ENCODE data around the gene PTPRG. TPM values are rescaled to one million over a fixed set of nuclear protein-coding genes. Genes with fewer than 3 reads are reported as not detected.

Gene PTPRG
- total and polyA plus RNA-seq, 2 experiments from 2014 or later = 24.4 to 131 TPM

- H3K27ac Mint-ChIP-seq = no peak overlapping the region
- H3K4me3 Mint-ChIP-seq = no peak overlapping the region
- H3K4me1 ChIP-seq (ENCODE audit: insufficient read depth) = peaks cover 50% of the 10 kb centered on the region
- H3F3A ChIP-seq (replicated peaks; ENCODE audit: low read depth) = no peaks in the 10 kb centered on the region
- no peak for ATAC-seq
- H3K4me3 ChIP-seq = no peak overlapping the region
- no peak for DNase-seq (ENCODE audit: low spot score)
- H3K4me1 Mint-ChIP-seq = peaks cover 56% of the 10 kb centered on the region
- no peak overlapping the region for H2AFZ ChIP-seq
- no peak overlapping the region for H3K27ac ChIP-seq (ENCODE audit: low read depth)
- TF ChIP-seq ZNF462 (CRISPR knock-in tag; IDR thresholded peaks at IDR 0.05) (no peak), EZH2 (IDR thresholded peaks at IDR 0.05; ENCODE audit: low read depth, unreplicated experiment) (no peak), EZH2phosphoT487 (IDR thresholded peaks at IDR 0.05; ENCODE audit: unreplicated experiment) (no peak), NANOG (IDR thresholded peaks at IDR 0.05; ENCODE audit: borderline replicate concordance) (no peak), POLR2AphosphoS5 (IDR thresholded peaks at IDR 0.05; ENCODE audit: low read depth) (no peak), JUNB (IDR thresholded peaks at IDR 0.05; ENCODE audit: unreplicated experiment) (no peak), CREB1 (CRISPR knock-in tag; IDR thresholded peaks at IDR 0.05; ENCODE audit: low read depth) (no peak), ZNF331 (CRISPR knock-in tag; IDR thresholded peaks at IDR 0.05; ENCODE audit: low read depth) (no peak), STAT1 (IDR thresholded peaks at IDR 0.05; ENCODE audit: unreplicated experiment) (no peak), CTCF (conservative IDR thresholded peaks at IDR 0.05; ENCODE audit: low read depth in 2 of 2) (no peak), ZNF114 (CRISPR knock-in tag; IDR thresholded peaks at IDR 0.05) (no peak)
- TF ChIP-seq, protein P1, sequence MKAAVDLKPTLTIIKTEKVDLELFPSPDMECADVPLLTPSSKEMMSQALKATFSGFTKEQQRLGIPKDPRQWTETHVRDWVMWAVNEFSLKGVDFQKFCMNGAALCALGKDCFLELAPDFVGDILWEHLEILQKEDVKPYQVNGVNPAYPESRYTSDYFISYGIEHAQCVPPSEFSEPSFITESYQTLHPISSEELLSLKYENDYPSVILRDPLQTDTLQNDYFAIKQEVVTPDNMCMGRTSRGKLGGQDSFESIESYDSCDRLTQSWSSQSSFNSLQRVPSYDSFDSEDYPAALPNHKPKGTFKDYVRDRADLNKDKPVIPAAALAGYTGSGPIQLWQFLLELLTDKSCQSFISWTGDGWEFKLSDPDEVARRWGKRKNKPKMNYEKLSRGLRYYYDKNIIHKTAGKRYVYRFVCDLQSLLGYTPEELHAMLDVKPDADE (IDR thresholded peaks at IDR 0.05) = no peak
- TF ChIP-seq, protein P2, sequence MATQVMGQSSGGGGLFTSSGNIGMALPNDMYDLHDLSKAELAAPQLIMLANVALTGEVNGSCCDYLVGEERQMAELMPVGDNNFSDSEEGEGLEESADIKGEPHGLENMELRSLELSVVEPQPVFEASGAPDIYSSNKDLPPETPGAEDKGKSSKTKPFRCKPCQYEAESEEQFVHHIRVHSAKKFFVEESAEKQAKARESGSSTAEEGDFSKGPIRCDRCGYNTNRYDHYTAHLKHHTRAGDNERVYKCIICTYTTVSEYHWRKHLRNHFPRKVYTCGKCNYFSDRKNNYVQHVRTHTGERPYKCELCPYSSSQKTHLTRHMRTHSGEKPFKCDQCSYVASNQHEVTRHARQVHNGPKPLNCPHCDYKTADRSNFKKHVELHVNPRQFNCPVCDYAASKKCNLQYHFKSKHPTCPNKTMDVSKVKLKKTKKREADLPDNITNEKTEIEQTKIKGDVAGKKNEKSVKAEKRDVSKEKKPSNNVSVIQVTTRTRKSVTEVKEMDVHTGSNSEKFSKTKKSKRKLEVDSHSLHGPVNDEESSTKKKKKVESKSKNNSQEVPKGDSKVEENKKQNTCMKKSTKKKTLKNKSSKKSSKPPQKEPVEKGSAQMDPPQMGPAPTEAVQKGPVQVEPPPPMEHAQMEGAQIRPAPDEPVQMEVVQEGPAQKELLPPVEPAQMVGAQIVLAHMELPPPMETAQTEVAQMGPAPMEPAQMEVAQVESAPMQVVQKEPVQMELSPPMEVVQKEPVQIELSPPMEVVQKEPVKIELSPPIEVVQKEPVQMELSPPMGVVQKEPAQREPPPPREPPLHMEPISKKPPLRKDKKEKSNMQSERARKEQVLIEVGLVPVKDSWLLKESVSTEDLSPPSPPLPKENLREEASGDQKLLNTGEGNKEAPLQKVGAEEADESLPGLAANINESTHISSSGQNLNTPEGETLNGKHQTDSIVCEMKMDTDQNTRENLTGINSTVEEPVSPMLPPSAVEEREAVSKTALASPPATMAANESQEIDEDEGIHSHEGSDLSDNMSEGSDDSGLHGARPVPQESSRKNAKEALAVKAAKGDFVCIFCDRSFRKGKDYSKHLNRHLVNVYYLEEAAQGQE (IDR thresholded peaks at IDR 0.05; ENCODE audit: unreplicated experiment) = no peak
- H3K36me3 Mint-ChIP-seq (ENCODE audit: low read depth) = no peaks in the 10 kb centered on the region
- H3K36me3 ChIP-seq (ENCODE audit: insufficient read depth) = no peaks in the 10 kb centered on the region
- no peak overlapping the region for H3K4me2 ChIP-seq
- no peaks in the 10 kb centered on the region for H3K9me3 Mint-ChIP-seq
- peaks cover 5% of the 10 kb centered on the region for H3K27me3 Mint-ChIP-seq (ENCODE audit: insufficient read depth, low read depth, poor library complexity)
- H3K9me2 ChIP-seq (ENCODE audit: insufficient read depth) = no peaks in the 10 kb centered on the region
- peaks cover 8% of the 10 kb centered on the region for H4K20me1 ChIP-seq (replicated peaks; ENCODE audit: insufficient read depth)
- peaks cover 96% of the 10 kb centered on the region for H3K79me2 ChIP-seq (replicated peaks; ENCODE audit: insufficient read depth)
- H3K27me3 ChIP-seq (ENCODE audit: insufficient read depth) = no peaks in the 10 kb centered on the region
Observed at GRCh38 chr3:61771976-61772375, 210.6 kb downstream of the PTPRG start.

Data from GM23338 (cell line).